Measurements from ENCODE around the gene CARMIL1. TPM values are rescaled to one million over a fixed set of nuclear protein-coding genes. Genes with fewer than 3 reads are reported as not detected.

CARMIL1 gene
- total and polyA plus RNA-seq, 10 of the 15 experiments (the other 5 are each of a cell fraction or from before 2014, with no cell fraction given) = 6.4 to 18.1 (median 10.3) TPM

GRCh38 chr6:25465941-25466340 lies 186.8 kb downstream of the CARMIL1 start:
- ATAC-seq = no peak
- FAIRE-seq = no peak
- no peak for DNase-seq (ENCODE audit: low read depth, low spot score)
- Histone ChIP-seq H3K4me1 (ENCODE audit: control insufficient read depth, insufficient read depth, low read length) (no peaks in the 10 kb centered on the region), H3K27ac (ENCODE audit: control insufficient read depth, insufficient read depth) (no peak overlapping the region), H3K4me3 (no peak overlapping the region), H3K9me3 (replicated peaks; ENCODE audit: control insufficient read depth, insufficient read depth, low read length) (no peaks in the 10 kb centered on the region), H3K27me3 (replicated peaks in 1 of 2; ENCODE audit: control insufficient read depth in 2 of 2, insufficient read depth in 2 of 2, low read length in 1 of 2) (no peaks in the 10 kb centered on the region), H3K9ac (ENCODE audit: control insufficient read depth, insufficient read depth, low read length) (no peak overlapping the region), H3K79me2 (ENCODE audit: control insufficient read depth, insufficient read depth, low read length) (no peaks in the 10 kb centered on the region), H2AFZ (ENCODE audit: control insufficient read depth, low read depth, low read length) (no peak overlapping the region), H3K4me2 (ENCODE audit: control insufficient read depth, insufficient read depth) (no peak overlapping the region), H4K20me1 (ENCODE audit: control insufficient read depth, insufficient read depth) (no peaks in the 10 kb centered on the region), H3K36me3 (ENCODE audit: control insufficient read depth in 2 of 2, insufficient read depth in 2 of 2, low read length in 1 of 2) (no peaks in the 10 kb centered on the region; a peak in 1 of 4 replicates)
- BruUV-seq (replicated peaks) = no TSS peak
- ChIA-PET SMC1A (ENCODE audit: uncharacterized antibody, unreplicated experiment) (interaction anchor here (1.0 kb wide), 1 partner anchor 24 kb away, joined by 4 read pairs; no protein-coding TSS in a partner anchor), POLR2A (no interaction called here), CTCF (no interaction called here), RAD21 (ENCODE audit: unreplicated experiment) (interaction anchor here (0.6 kb wide), 1 partner anchor 778 kb away, joined by 3 read pairs; no protein-coding TSS in a partner anchor)
- WGBS (ENCODE audit: insufficient coverage, insufficient replicate concordance, low lambda C conversion rate, missing lambda C conversion rate) = 37% methylated on average over 2 of the region's 2 CpGs
- TF ChIP-seq SUPT20H (IDR thresholded peaks at IDR 0.05; ENCODE audit: borderline replicate concordance, control insufficient read depth, low read depth, low read length) (no peak), ELK1 (IDR thresholded peaks at IDR 0.05; ENCODE audit: low read depth, low read length) (no peak), EED (IDR thresholded peaks at IDR 0.05; ENCODE audit: low read depth) (no peak), USF1 (IDR thresholded peaks at IDR 0.05; ENCODE audit: borderline replicate concordance, extremely low read length, insufficient read depth, low read depth, low read length) (no peak), SMC3 (IDR thresholded peaks at IDR 0.05; ENCODE audit: borderline replicate concordance, low read length) (no peak), BHLHE40 (IDR thresholded peaks at IDR 0.05; ENCODE audit: borderline replicate concordance in 1 of 2, low read depth in 2 of 2, low read length in 1 of 2) (no peak), BRCA1 (IDR thresholded peaks at IDR 0.05; ENCODE audit: low read depth, low read length) (no peak), NFIC (IDR thresholded peaks at IDR 0.05; ENCODE audit: low read depth, low read length) (no peak)
- TF ChIP-seq, protein P1, sequence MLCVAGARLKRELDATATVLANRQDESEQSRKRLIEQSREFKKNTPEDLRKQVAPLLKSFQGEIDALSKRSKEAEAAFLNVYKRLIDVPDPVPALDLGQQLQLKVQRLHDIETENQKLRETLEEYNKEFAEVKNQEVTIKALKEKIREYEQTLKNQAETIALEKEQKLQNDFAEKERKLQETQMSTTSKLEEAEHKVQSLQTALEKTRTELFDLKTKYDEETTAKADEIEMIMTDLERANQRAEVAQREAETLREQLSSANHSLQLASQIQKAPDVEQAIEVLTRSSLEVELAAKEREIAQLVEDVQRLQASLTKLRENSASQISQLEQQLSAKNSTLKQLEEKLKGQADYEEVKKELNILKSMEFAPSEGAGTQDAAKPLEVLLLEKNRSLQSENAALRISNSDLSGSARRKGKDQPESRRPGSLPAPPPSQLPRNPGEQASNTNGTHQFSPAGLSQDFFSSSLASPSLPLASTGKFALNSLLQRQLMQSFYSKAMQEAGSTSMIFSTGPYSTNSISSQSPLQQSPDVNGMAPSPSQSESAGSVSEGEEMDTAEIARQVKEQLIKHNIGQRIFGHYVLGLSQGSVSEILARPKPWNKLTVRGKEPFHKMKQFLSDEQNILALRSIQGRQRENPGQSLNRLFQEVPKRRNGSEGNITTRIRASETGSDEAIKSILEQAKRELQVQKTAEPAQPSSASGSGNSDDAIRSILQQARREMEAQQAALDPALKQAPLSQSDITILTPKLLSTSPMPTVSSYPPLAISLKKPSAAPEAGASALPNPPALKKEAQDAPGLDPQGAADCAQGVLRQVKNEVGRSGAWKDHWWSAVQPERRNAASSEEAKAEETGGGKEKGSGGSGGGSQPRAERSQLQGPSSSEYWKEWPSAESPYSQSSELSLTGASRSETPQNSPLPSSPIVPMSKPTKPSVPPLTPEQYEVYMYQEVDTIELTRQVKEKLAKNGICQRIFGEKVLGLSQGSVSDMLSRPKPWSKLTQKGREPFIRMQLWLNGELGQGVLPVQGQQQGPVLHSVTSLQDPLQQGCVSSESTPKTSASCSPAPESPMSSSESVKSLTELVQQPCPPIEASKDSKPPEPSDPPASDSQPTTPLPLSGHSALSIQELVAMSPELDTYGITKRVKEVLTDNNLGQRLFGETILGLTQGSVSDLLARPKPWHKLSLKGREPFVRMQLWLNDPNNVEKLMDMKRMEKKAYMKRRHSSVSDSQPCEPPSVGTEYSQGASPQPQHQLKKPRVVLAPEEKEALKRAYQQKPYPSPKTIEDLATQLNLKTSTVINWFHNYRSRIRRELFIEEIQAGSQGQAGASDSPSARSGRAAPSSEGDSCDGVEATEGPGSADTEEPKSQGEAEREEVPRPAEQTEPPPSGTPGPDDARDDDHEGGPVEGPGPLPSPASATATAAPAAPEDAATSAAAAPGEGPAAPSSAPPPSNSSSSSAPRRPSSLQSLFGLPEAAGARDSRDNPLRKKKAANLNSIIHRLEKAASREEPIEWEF (IDR thresholded peaks at IDR 0.05; ENCODE audit: insufficient replicate concordance, low read depth, low read length) = no peak
- intact Hi-C loops (cut with micrococcal nuclease; ENCODE audit: unreplicated experiment) = no loop called here
- in situ Hi-C loops (cut with MboI) = no loop called here
